Erythroblast (primary cell): ENCODE measurements around the gene CHN2.

ENCODE experiments used
- GATA1 ChIP-seq: IDR thresholded peaks from 2 replicates; pipeline ENCODE4 v1.6.1; 2011; ENCODE audit warnings: low read depth, mild to moderate bottlenecking, control low read depth, low read length, moderate library complexity
- POLR2A ChIP-seq: IDR thresholded peaks from 2 replicates; pipeline ENCODE4 v1.6.1; 2011; ENCODE audit warnings: mild to moderate bottlenecking, low read length

DNA sequence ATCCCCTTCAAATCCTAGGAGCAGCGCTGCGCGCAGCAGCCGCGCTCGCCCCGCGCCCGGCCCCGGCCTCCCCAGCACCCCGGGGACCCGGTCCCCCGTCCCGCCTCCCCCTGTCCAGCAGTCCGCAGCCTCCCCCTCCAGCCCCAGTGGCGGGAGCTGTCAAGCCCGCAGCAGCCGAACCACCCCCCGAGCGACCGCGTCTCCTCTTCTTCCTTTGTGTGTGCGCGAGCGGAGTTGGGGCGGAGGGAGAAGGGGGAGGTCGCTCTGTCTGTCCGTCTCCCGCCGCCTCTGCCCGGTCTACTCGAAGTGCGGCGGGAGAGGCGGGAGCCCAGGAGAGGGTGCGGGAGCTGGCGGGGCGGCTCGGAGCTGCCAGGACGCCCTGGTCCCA, 375 bp upstream of the CHN2 start:
- no peak for TF ChIP-seq POLR2A
- no peak for TF ChIP-seq GATA1
